GM18951 (cell line): Measurements from ENCODE around the gene PVR.
"Not testable (repeated sequence)": the region's sequence is repeated elsewhere in the genome, so short reads cannot be mapped to it uniquely, and the experiment has no call there.

Experiments
- POLR2A ChIP-seq: IDR thresholded peaks from 4 replicates; pipeline ENCODE4 v1.6.1; 2011; ENCODE audit warnings: mild to moderate bottlenecking; ENCODE audit not compliant: insufficient read length, insufficient read depth; ENCODE audit errors: extremely low read depth
- in situ Hi-C: fragments of 300-500 bp; cut with MboI; formaldehyde crosslinking; loops from one replicate; pipeline ENCODE4 v1.12.0; 2022; ENCODE audit warnings: low sequenced_read_pairs, mixed read lengths, inconsistent platforms; ENCODE audit not compliant: unreplicated experiment

The PVR gene

DNA sequence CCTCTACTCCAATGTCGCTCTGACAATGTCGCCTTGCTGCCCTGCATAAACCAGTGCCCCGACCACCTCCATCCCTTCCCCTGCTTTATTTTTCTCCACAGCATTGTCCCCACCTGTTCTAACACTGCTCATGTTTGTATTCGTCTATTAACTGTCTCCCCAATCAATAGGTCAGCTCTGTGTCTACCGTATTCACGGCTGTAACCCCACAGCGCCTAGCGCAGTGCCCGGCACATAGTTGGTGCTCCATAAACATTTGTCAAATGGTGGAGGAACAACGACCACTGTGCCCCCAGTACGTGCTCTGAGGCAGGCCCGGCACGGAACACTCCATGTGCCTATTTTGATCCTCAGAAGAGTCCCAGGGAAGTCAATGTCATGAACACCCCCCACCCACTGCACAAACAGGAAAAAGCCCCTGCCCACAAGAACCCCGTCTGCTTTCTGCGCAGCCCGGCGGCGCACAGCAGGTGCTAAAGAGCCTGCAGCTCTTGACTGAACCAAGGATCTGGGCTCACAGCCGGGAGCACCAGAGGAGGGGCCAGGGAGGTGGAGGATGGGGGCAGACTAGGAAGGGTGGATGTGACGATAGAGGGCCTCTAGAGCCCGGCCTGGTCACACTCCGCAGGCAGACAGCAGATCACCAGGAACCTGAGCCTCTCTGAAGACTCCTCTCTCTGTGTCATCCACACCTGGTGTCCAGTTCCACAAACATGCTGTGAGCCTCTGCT lies 53.4 kb downstream of the PVR start:
- no peak for TF ChIP-seq POLR2A
- in situ Hi-C loops = no loop called here

DNA sequence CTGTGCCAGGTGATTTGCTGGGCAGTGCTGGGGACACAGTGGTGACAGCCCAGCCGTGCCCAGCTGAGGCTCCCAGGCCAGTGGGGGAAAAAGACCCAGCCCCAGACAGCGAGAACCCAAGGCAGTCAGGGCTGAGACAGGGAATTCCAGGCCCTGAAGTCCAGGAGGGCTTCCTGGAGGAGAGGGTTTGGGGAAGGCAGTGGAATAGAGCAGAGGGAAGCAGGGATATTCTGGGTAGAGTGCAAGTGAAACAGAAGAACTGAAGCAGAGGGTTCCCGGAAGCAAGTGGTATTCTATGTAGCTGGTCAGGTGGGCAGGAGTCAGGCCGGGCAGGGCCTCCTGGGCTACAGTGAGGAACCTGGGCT lies 53.9 kb downstream of the PVR start:
- no peak for TF ChIP-seq POLR2A
- in situ Hi-C loops = no loop called here

DNA sequence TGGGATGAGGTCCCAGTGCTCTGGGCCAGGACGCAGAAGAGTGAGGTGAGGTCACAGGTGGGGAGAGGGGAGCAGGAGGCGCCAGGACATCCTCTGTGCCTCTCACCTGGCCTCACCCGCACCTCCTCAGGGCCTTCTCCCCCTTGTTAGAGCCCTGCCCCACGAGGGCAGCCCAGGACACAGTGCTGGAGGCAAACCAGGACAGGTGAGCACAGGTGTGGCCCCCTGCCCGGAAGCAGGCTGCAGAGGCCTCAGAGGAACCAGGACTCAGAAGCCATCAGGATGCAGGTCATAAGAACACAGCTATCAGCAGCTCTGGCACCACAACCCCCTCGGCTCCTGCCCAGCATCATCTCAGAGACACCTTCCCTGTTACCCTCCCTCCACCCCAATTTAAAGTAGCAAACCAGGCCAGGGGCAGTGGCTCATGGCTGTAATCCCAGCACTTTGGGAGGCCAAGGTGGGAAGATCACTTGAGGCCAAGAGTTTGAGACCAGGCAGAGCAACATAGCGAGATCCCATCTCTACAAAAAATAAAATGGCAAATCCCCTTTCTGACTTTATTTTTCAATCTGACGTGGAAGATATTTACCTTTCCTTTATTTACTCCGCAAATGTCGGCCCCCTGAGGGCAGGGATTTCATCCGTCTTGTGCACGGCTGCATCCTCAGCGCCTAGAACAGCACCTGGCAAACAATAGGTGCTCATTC lies 54.9 kb downstream of the PVR start, which contains the start of gene CEACAM16:
CEACAM16 (plus strand) TSS at position 660 of the 710 bp plus-strand sequence. CDS start 2,306 bp downstream, outside the sequence.
- no peak for TF ChIP-seq POLR2A
- in situ Hi-C loops = no loop called here

GRCh38 chr19:44700547-44700946 lies 56.8 kb downstream of the PVR start:
- TF ChIP-seq POLR2A = no peak

GRCh38 chr19:44701228-44701627 lies 57.5 kb downstream of the PVR start:
- in situ Hi-C loops = no loop called here

More at GRCh38 chr19:44700547-44700946, 56.8 kb downstream of the PVR start:
- in situ Hi-C loops = no loop called here

DNA sequence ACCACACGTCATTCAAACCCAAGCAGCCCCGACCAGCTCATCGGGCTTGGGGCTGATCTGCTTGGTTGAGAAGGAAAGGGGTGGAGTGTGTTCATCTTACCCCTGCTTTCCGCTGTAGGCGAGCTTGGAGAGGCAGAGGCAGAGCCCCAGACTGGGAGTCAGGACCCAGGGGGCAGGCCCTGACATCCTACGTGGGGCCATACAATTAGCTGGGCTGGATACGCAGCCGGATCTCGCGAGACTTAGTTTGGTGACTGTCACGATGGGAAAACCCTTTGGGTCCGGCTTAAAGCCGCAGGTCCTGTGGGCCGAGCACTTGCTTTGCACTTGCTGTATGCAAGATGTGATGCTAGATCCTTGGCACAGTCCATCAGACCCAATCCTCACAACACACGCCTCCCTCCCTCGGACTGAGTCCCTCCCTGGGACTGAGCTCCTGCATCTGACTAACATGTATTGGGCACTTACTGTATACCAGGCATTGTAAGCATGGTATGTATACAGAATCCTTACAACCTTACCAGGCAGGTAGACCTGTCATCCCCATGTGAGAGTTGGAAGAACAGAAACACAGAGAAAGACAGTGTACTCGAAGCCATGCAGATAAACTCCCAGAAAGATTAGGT lies 59.0 kb downstream of the PVR start:
- TF ChIP-seq POLR2A = no peak
- in situ Hi-C loops = no loop called here

More at GRCh38 chr19:44701228-44701627, 57.5 kb downstream of the PVR start:
- TF ChIP-seq POLR2A = no peak

DNA sequence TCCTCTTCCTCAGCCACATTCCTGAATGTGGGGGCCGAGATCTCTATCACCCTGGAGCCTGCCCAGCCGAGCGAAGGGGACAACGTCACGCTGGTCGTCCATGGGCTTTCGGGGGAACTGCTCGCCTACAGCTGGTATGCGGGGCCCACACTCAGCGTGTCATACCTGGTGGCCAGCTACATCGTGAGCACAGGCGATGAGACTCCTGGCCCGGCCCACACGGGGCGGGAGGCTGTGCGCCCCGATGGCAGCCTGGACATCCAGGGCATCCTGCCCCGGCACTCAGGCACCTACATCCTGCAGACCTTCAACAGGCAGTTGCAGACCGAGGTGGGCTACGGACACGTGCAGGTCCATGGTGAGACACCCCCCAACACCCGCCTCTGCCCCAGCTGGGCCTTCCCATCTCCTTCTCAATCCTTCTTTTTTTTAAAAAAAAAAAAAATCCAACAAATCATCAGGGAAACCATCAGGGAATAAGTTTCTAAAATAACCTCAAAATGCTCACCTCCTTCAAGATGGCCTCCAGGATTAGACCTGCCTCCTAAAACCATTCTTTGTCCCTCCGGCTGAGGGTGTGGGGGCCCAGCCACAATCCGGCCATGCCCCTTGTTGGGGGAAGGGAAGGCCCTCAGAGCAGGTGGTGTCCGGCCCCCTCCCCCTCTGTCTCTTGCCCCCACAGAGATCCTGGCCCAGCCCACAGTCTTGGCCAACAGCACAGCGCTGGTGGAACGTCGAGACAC lies 59.8 kb downstream of the PVR start:
- in situ Hi-C loops = no loop called here
- TF ChIP-seq POLR2A = no peak

- TF ChIP-seq POLR2A = no peak
- in situ Hi-C loops = no loop called here
These were observed 61.3 kb downstream of the PVR start for GRCh38 chr19:44704982-44705381.

DNA sequence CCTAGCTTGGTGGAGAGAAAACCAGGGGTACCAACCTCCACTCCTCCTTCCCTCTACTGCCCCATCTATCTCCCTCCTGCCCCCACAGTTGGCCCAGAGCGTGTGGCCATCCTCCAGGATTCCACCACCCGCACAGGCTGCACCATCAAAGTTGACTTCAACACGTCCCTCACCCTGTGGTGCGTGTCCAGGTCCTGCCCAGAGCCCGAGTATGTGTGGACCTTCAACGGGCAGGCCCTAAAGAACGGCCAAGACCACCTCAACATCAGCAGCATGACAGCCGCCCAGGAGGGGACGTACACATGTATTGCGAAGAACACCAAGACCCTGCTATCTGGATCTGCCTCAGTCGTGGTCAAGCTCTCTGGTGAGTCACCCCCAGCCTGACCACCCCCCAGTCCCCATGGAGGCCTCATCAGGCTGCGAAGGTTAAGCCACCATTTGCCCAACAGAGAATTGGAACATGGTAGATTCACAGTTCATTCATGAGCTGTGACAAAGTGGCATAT lies 61.8 kb downstream of the PVR start:
- in situ Hi-C loops = no loop called here
- no peak for TF ChIP-seq POLR2A

DNA sequence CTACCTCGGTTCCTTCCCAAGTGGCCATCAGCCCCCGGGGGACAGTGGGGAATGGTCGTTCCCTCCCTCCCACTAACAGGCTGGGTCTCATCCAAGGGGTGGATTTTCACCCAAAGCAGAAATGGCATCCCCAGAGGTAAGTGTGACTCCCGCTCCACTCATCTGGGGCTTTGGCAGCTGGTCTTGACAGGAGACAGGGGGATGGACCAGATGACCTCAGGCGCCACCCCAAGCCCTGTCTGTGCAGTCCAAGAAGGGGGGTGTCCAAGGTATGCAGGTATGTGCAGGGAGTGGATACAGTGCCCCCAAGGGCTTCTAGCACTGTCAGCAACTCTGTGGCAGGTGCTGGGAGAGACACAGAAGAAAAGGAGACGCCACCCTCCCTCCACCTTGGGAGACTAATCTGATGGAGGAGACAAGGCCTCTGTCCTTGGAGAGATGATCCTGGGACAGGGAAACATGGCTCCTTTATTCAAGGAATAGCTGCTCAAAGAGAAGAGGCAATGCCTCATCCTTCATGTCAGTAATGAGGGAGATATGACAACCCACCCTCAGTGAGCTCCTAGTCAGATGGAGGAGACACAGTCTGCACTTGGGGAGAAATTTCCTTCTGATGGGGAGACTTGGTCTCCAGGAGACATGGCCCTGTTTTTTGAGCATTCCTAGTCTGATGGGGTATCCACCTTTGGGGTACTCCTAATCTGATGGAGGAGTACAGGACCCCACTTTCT lies 63.0 kb downstream of the PVR start:
- in situ Hi-C loops = no loop called here

GRCh38 chr19:44707794-44708193 lies 64.1 kb downstream of the PVR start:
- in situ Hi-C loops = no loop called here
- TF ChIP-seq POLR2A = no peak

More for the DNA sequence above, 63.0 kb downstream of the PVR start:
- TF ChIP-seq POLR2A = no peak

GRCh38 chr19:44708940-44709339 lies 65.2 kb downstream of the PVR start:
- in situ Hi-C loops = no loop called here
- no peak for TF ChIP-seq POLR2A

- in situ Hi-C loops = not testable (repeated sequence)
These were observed 65.9 kb downstream of the PVR start for GRCh38 chr19:44709434-44710266.
